22Rv1 (cell line): Measurements from ENCODE around the gene KCTD7.
"Not testable (repeated sequence)": the region's sequence is repeated elsewhere in the genome, so short reads cannot be mapped to it uniquely, and the experiment has no call there.

ENCODE experiments used
- H3K27ac ChIP-seq: fragments of 450-650 bp; 2 replicates; pipeline ENCODE4 v1.5.1; 2017
- ZFX ChIP-seq: fragments of 450-650 bp; IDR thresholded peaks from 2 replicates; pipeline ENCODE4 v1.6.1; 2017; ENCODE audit warnings: antibody characterized with exemption, borderline replicate concordance
- TF ChIP-seq, protein P1 (sequence below): fragments of 450-650 bp; IDR thresholded peaks from 2 replicates; pipeline ENCODE4 v1.5.1; 2017; ENCODE audit warnings: mild to moderate bottlenecking

The KCTD7 gene

DNA sequence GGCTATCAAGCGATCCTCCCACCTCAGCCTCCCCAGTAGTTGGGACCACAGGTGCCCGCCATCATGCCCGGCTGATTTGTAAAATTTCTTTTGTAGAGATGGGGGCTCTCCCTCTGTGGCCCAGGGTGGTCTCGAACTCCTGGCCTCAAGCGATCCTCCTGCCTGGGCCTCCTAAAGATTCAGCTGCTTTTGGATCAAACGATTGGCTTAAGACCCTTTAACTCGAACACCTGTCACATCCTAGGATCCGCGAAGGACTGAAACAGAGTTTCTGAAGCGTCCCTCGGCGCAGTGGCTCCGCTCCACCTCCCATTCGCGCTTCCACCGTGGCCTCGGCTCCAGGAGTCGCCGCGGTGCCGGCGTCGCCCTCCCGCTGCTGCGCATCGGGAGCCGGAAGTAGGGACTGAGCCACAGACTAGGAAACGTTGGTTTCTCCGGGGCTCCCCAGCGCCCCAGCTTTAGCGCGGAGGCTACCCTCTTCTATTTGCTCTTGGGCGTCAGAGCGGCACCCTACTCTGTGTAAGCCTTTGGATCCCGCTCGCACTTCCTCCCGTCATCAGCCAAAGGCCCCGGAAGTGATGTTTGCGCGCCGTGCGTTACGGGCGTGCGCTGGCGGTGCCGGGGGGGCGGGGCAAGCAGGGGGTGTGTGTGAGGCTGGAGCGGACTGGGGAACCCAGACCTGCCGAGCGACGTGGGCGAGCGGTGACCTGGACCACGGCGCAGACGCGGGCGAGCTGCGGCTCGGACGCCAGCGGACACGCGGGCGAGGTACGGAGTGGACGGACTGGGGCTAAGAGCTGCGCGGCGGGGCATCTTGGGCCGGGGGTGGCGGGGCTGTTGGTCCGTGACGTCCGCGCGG lies 53.0 kb downstream of the KCTD7 start:
- peak overlapping the region; percentile 79 for H3K27ac ChIP-seq
- TF ChIP-seq ZFX: no peak
- TF ChIP-seq, protein P1, sequence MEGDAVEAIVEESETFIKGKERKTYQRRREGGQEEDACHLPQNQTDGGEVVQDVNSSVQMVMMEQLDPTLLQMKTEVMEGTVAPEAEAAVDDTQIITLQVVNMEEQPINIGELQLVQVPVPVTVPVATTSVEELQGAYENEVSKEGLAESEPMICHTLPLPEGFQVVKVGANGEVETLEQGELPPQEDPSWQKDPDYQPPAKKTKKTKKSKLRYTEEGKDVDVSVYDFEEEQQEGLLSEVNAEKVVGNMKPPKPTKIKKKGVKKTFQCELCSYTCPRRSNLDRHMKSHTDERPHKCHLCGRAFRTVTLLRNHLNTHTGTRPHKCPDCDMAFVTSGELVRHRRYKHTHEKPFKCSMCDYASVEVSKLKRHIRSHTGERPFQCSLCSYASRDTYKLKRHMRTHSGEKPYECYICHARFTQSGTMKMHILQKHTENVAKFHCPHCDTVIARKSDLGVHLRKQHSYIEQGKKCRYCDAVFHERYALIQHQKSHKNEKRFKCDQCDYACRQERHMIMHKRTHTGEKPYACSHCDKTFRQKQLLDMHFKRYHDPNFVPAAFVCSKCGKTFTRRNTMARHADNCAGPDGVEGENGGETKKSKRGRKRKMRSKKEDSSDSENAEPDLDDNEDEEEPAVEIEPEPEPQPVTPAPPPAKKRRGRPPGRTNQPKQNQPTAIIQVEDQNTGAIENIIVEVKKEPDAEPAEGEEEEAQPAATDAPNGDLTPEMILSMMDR: no peak

DNA sequence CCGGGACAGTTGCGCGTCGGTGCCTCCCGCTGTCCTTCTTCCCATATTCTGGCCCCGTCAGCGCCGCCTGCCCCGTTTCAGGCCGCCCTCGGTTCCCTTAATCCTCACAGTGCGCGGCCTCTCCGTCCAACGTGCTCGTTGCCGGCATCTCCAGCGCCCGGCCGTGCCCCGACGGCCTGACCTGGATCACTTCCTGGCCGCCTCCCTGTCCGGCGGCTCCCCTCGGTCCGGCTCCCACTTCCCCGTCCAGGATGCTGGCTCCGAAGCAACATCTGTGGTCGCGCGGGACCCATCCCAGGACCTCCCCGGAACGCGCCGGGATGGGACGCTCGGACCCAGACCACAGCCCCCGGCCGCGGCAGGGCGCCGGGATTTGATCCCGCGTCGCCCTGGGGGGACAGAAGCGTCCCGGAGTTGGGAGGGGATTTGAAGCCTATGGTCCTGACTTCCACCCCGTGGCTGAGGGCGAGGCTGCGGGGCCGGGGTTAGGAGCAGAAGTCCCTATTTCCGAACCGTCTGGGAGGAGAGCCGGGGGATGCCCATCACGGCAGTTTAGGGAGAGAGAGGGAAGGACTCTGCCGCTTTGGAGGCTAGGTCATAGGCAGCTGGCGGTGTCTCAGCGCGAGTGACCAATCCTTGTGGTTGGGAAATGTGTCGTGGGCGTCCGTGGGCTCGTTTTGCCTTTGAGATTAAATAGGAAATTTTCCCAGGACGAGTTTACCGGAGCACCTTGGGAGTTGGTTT lies 53.8 kb downstream of the KCTD7 start:
- TF ChIP-seq ZFX: no peak
- peak overlapping the region; percentile 79 for H3K27ac ChIP-seq

DNA sequence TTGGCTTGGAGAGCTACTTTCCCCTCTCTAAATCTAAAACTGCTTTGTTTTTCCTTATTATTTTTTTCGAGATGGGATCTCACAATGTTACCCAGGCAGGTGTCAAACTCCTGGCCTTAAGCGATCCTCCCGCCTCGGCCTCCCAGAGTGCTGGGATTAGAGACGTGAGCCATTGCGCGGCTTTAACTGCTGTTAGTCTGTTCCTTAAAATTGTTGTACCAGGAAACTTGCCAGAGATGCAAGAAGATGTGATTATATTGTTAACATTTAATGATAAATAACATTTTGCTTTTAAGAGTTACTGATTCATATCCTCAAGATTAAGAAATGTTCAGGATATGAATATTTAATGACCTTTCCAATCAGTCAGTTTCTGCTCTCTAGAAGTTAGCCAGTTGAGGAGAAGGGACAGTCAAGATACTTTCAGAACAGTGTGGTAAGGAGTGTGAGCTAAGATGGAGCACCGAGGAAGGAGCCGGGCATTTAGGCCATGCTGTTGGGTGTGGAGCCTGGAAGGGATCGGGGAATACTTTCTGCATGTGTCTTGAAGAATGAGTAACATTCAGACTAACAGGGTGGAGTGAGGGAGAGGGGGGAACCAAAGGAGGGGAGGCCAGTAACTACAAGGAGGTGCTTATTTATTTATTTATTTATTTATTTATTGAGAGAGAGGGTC lies 54.6 kb downstream of the KCTD7 start:
- not testable (repeated sequence) for H3K27ac ChIP-seq

DNA sequence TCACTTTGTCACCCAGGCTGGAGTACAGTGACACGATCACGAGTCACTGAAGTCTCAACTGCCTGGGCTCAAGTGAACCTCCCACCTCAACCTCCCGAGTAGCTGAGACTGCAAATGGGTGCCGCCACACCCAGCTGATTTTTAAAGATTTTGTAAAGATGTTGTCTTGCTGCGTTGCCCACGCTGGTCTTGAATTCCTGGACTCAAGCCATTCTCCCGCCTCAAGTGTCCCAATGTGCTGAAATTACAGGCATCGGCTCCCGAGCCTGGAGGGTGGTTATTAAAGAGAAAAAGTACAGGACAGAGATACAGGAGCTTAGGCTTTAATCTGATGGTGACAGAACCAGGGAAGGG lies 55.1 kb downstream of the KCTD7 start:
- H3K27ac ChIP-seq: 0 out of 2 replicates have a peak overlapping the region, but pooled peaks have one; percentile 21
- no peak for TF ChIP-seq ZFX
- TF ChIP-seq, protein P1: no peak

DNA sequence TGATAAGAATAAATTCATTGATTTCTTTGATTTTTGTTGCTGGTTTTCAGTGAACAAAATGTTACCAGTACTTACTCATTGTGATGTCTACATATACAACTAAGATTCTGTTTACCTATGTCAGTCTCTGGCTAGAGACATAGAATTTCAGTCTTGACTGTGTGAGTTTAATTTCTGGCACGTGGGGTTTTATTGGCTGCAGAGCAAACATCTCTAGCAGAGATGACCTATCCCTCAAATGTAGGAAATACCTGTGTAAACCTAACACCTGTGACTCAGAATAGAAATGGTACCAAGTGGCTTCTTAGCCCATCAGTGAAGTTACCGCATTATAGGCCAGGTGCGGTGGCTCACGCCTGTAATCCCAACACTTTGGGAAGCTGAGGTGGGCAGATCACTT lies 57.0 kb downstream of the KCTD7 start:
- peak overlapping the region; percentile 21 for H3K27ac ChIP-seq

DNA sequence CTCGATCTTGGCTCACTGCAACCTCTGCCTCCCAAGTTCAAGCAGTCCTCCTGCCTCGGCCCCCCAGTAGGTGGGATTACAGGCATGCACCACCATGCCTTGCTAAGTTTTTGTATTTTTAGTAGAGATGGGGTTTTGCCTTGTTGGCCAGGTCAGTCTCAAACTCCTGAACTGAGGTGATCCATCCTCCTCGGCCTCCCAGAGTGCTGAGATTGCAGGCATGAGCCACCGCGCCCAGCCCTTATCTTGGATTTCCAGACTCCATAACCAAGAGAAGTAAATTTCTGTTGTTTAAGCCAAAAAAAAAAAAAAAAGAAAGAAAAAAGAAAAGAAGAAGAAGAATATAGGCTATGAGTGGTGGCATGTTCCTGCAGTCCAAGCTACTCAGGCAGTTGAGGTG lies 58.5 kb downstream of the KCTD7 start:
- H3K27ac ChIP-seq: no peak overlapping the region
- TF ChIP-seq, protein P1: no peak
- TF ChIP-seq ZFX: no peak

DNA sequence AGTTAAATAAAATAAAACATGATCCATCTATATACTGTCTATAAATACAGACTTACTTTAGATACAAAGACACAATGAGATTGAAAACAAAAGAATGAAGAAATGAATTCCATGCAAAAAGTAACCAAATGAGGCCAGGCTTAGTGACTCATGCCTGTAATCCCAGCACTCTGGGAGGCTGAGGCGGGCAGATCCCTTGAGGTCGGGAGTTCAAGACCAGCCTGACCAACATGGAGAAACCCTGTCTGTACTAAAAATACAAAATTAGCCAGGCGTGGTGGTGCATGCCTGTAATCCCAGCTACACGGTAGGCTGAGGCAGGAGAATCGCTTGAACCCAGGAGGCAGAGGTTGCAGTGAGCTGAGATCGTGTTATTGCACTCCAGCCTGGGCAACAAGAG lies 59.0 kb downstream of the KCTD7 start:
- H3K27ac ChIP-seq: not testable (repeated sequence)

DNA sequence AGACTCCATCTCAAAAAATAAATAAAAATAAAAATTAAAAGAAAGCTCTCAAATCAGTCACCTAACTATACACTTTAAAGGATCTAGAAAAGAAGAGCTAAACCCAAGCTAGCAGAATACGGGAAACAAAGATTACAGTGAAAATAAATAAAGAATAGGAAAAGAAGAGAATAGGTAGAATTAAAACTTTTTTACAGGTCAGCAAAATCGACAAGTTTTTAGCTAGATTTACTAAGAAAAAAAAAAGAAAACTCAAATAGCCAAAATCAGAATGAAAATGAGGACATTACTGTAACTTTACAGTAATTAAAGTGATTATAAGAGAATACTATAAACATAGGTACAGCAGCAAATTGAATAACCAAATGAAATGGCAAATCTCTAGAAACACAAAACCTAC lies 60.4 kb downstream of the KCTD7 start:
- TF ChIP-seq, protein P1: no peak
- TF ChIP-seq ZFX: no peak
- no peak overlapping the region for H3K27ac ChIP-seq

DNA sequence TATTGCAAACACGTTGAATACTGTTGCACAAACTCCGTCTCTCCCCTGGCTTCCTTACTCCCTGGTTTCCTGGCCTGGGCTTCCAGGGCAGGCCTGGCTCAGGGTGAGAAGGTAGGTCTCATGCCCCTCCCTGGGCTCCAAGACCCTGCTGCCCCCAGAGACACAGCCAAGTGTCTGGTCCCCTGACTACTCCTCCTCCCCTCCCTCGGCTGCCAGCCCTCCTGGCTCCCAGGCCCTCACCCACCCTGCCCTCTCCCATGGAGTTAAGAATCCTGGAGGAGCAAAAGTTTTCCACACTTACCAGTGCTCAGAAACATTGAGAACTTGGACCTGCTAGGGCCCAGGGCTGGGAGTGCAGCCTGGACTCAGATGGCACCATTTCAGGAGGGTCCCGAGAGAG lies 64.7 kb downstream of the KCTD7 start:
- TF ChIP-seq ZFX: no peak
- TF ChIP-seq, protein P1: no peak
- H3K27ac ChIP-seq: no peak overlapping the region
